Loucy (cell line): ENCODE measurements around the gene BRI3.

Experiments
- H2AFZ ChIP-seq: fragments of 200-600 bp; sonication (generic); 2 replicates; pipeline ENCODE4 v1.6.0; 2016; ENCODE audit warnings: antibody characterized with exemption, mild to moderate bottlenecking, low read length, moderate library complexity
- H3F3A ChIP-seq: fragments of 200-600 bp; 2 replicates; pipeline ENCODE4 v1.6.0; 2016; ENCODE audit warnings: antibody characterized with exemption, low read depth, mild to moderate bottlenecking
- H3K27me3 ChIP-seq: fragments of 200-600 bp; sonication (generic); 2 replicates; pipeline ENCODE4 v1.6.1; 2014; ENCODE audit warnings: low read length, mild to moderate bottlenecking; ENCODE audit not compliant: insufficient read depth, poor library complexity, severe bottlenecking
- H3K36me3 ChIP-seq: fragments of 200-600 bp; sonication (generic); 2 replicates; pipeline ENCODE4 v1.6.1; 2016; ENCODE audit warnings: low read length; ENCODE audit not compliant: insufficient read depth
- H3K4me1 ChIP-seq: fragments of 200-600 bp; sonication (generic); 2 replicates; pipeline ENCODE4 v1.5.1; 2014; ENCODE audit warnings: low read length, mild to moderate bottlenecking; ENCODE audit not compliant: insufficient read depth, poor library complexity, severe bottlenecking
- H3K4me2 ChIP-seq: fragments of 200-600 bp; sonication (generic); 2 replicates; pipeline ENCODE4 v1.6.0; 2014; ENCODE audit warnings: antibody characterized with exemption, low read length, low read depth, mild to moderate bottlenecking; ENCODE audit not compliant: poor library complexity, severe bottlenecking
- H3K4me3 ChIP-seq: fragments of 200-600 bp; sonication (generic); 2 replicates; pipeline ENCODE4 v1.5.1; 2014; ENCODE audit warnings: low read length, mild to moderate bottlenecking, mixed read lengths; ENCODE audit not compliant: poor library complexity, severe bottlenecking
- H3K79me2 ChIP-seq: fragments of 200-600 bp; sonication (generic); 2 replicates; pipeline ENCODE4 v1.6.1; 2014; ENCODE audit warnings: low read length; ENCODE audit not compliant: insufficient read depth
- H3K9ac ChIP-seq: fragments of 200-600 bp; sonication (generic); 2 replicates; pipeline ENCODE4 v1.6.0; 2014; ENCODE audit warnings: mild to moderate bottlenecking, low read depth, low read length, moderate library complexity; ENCODE audit not compliant: poor library complexity, severe bottlenecking
- H3K9me2 ChIP-seq: fragments of 200-600 bp; sonication (generic); replicated peaks from 2 replicates; pipeline ENCODE4 v1.6.1; 2016; ENCODE audit warnings: low read depth, low read length, mixed read lengths
- H3K9me3 ChIP-seq: fragments of 200-600 bp; sonication (generic); 2 replicates; pipeline ENCODE4 v1.6.1; 2014; ENCODE audit warnings: mild to moderate bottlenecking, antibody characterized with exemption, low read length, low read depth; ENCODE audit not compliant: insufficient read depth
- H4K20me1 ChIP-seq: fragments of 200-600 bp; sonication (generic); 2 replicates; pipeline ENCODE4 v1.6.0; 2014; ENCODE audit warnings: antibody characterized with exemption, low read length, mild to moderate bottlenecking; ENCODE audit not compliant: insufficient read depth, poor library complexity, severe bottlenecking
- CTCF ChIP-seq: fragments of 200-600 bp; sonication (generic); conservative IDR thresholded peaks from 2 replicates; pipeline ENCODE4 v1.5.1; 2014; ENCODE audit warnings: mild to moderate bottlenecking, antibody characterized with exemption, low read length
- EZH2phosphoT487 ChIP-seq: fragments of 200-600 bp; IDR thresholded peaks from 2 replicates; pipeline ENCODE4 v1.6.1; 2018; ENCODE audit warnings: antibody characterized with exemption, mild to moderate bottlenecking, moderate library complexity, borderline replicate concordance

Gene BRI3

GRCh38 chr7:98303176-98303865 is 21.8 kb downstream of the BRI3 start:
- no peak overlapping the region for H3K4me2 ChIP-seq
- H3K4me3 ChIP-seq, result no peak overlapping the region
- H3K9me3 ChIP-seq, result no peaks in the 10 kb centered on the region
- H4K20me1 ChIP-seq, result no peaks in the 10 kb centered on the region
- H3K9ac ChIP-seq, result no peak overlapping the region
- no peaks in the 10 kb centered on the region for H3K4me1 ChIP-seq
- H3K9me2 ChIP-seq, result no peaks in the 10 kb centered on the region
- no peaks in the 10 kb centered on the region for H3K79me2 ChIP-seq
- H3K36me3 ChIP-seq, result no peaks in the 10 kb centered on the region
- TF ChIP-seq EZH2phosphoT487, result no peak
- TF ChIP-seq CTCF, result no peak
- no peak overlapping the region for H2AFZ ChIP-seq
- no peaks in the 10 kb centered on the region for H3F3A ChIP-seq
- no peaks in the 10 kb centered on the region for H3K27me3 ChIP-seq

- Histone ChIP-seq H3K9ac (no peak overlapping the region), H4K20me1 (no peaks in the 10 kb centered on the region), H2AFZ (no peak overlapping the region), H3K4me3 (no peak overlapping the region), H3F3A (no peaks in the 10 kb centered on the region), H3K27me3 (no peaks in the 10 kb centered on the region), H3K79me2 (no peaks in the 10 kb centered on the region), H3K9me2 (no peaks in the 10 kb centered on the region), H3K4me2 (no peak overlapping the region), H3K36me3 (no peaks in the 10 kb centered on the region), H3K9me3 (no peaks in the 10 kb centered on the region), H3K4me1 (no peaks in the 10 kb centered on the region)
- TF ChIP-seq CTCF (no peak), EZH2phosphoT487 (no peak)
Measured at GRCh38 chr7:98303906-98304305, 22.4 kb downstream of the BRI3 start.

- H3K36me3 ChIP-seq, result no peaks in the 10 kb centered on the region
- H3F3A ChIP-seq, result no peaks in the 10 kb centered on the region
- no peak for TF ChIP-seq EZH2phosphoT487
- TF ChIP-seq CTCF, result no peak
- no peaks in the 10 kb centered on the region for H3K27me3 ChIP-seq
- H4K20me1 ChIP-seq, result no peaks in the 10 kb centered on the region
- no peak overlapping the region for H3K9ac ChIP-seq
- no peaks in the 10 kb centered on the region for H3K9me2 ChIP-seq
- H3K9me3 ChIP-seq, result no peaks in the 10 kb centered on the region
- no peak overlapping the region for H3K4me2 ChIP-seq
- no peak overlapping the region for H3K4me3 ChIP-seq
- H3K4me1 ChIP-seq, result no peaks in the 10 kb centered on the region
- no peak overlapping the region for H2AFZ ChIP-seq
- H3K79me2 ChIP-seq, result no peaks in the 10 kb centered on the region
Measured at GRCh38 chr7:98305951-98306535, 24.6 kb downstream of the BRI3 start.
